Calu3 (cell line): ENCODE results near the gene NCKAP5. TPM values are rescaled to one million over a fixed set of nuclear protein-coding genes. Genes with fewer than 3 reads are reported as not detected.

Source experiments
- BruUV-seq: library from RNA; stranded (reverse); fragments of 400-500 nt; replicated peaks from 2 replicates; lab custom pipeline; 2021; lab: Mats Ljungman, UMichigan
- CTCF ChIA-PET: fragments of 300-600 bp; sonication (Branson Sonifier 250); formaldehyde crosslinking; loops from one replicate; lab custom pipeline; 2022; ENCODE audit warnings: antibody characterized with exemption; lab: Charles Lee
- DNase-seq: peaks from one replicate; pipeline ENCODE4 v3.0.0; 2022
- H3K27ac Mint-ChIP-seq: one replicate; pipeline ENCODE4 v1.8.0; 2022; ENCODE audit warnings: mixed read lengths; ENCODE audit not compliant: unreplicated experiment
- H3K27me3 Mint-ChIP-seq: one replicate; pipeline ENCODE4 v1.8.0; 2022; ENCODE audit warnings: mixed read lengths; ENCODE audit not compliant: unreplicated experiment
- H3K36me3 Mint-ChIP-seq: one replicate; pipeline ENCODE4 v1.8.0; 2022; ENCODE audit warnings: mild to moderate bottlenecking, moderate library complexity, mixed read lengths; ENCODE audit not compliant: insufficient read depth, unreplicated experiment
- H3K4me1 Mint-ChIP-seq: one replicate; pipeline ENCODE4 v1.8.0; 2022; ENCODE audit warnings: mild to moderate bottlenecking, low read depth, mixed read lengths; ENCODE audit not compliant: unreplicated experiment
- H3K4me3 Mint-ChIP-seq: one replicate; pipeline ENCODE4 v1.8.0; 2022; ENCODE audit warnings: mild to moderate bottlenecking, low read depth, moderate library complexity, mixed read lengths; ENCODE audit not compliant: unreplicated experiment
- H3K9me3 Mint-ChIP-seq: one replicate; pipeline ENCODE4 v1.8.0; 2022; ENCODE audit warnings: low read depth, mixed read lengths; ENCODE audit not compliant: unreplicated experiment
- intact Hi-C: fragments of 100-400 bp; cut with micrococcal nuclease; formaldehyde crosslinking; loops from one replicate; pipeline ENCODE4 v1.10.0; 2022; ENCODE audit not compliant: unreplicated experiment
- total RNA-seq: library from RNA; stranded (reverse); gene quantifications from 2 replicates; pipeline ENCODE4 v1.2.3, GENCODE V29; 2022
- TF ChIP-seq, protein P1 (sequence below): fragments of 200-600 bp; IDR thresholded peaks from one replicate; pipeline ENCODE4 v1.8.0; 2022; ENCODE audit warnings: antibody characterized with exemption; ENCODE audit not compliant: unreplicated experiment

NCKAP5 gene
- total RNA-seq, 1 experiment from 2014 or later, result 2.2 TPM

DNA sequence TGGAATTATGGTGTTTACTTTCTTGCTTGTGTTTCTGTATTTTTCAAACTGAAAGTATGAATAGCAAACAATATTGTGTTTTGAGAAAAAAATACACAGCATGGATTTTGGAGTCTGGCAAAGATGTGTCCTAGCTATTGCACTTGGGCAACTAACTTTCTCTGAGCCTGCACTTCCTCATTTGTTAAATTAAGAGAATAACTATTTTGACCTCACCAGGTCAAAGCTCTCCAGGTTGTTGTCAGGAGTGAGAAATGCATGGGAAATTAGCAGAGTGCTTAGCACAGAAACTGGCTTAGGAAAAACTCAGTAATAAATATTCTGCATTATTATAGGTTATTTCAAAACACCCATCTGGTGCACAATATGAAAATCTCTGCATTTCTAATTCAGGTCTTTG, 926.4 kb downstream of the NCKAP5 start:
- Mint-ChIP-seq H3K27me3 (no peaks in the 10 kb centered on the region), H3K27ac (no peak overlapping the region), H3K9me3 (no peaks in the 10 kb centered on the region), H3K36me3 (peaks cover 4% of the 10 kb centered on the region), H3K4me1 (no peaks in the 10 kb centered on the region), H3K4me3 (no peak overlapping the region)
- BruUV-seq, result no TSS peak
- intact Hi-C loops, result no loop called here
- no peak for DNase-seq
- CTCF ChIA-PET, result no interaction called here
- TF ChIP-seq, protein P1, sequence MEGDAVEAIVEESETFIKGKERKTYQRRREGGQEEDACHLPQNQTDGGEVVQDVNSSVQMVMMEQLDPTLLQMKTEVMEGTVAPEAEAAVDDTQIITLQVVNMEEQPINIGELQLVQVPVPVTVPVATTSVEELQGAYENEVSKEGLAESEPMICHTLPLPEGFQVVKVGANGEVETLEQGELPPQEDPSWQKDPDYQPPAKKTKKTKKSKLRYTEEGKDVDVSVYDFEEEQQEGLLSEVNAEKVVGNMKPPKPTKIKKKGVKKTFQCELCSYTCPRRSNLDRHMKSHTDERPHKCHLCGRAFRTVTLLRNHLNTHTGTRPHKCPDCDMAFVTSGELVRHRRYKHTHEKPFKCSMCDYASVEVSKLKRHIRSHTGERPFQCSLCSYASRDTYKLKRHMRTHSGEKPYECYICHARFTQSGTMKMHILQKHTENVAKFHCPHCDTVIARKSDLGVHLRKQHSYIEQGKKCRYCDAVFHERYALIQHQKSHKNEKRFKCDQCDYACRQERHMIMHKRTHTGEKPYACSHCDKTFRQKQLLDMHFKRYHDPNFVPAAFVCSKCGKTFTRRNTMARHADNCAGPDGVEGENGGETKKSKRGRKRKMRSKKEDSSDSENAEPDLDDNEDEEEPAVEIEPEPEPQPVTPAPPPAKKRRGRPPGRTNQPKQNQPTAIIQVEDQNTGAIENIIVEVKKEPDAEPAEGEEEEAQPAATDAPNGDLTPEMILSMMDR, result no peak

DNA sequence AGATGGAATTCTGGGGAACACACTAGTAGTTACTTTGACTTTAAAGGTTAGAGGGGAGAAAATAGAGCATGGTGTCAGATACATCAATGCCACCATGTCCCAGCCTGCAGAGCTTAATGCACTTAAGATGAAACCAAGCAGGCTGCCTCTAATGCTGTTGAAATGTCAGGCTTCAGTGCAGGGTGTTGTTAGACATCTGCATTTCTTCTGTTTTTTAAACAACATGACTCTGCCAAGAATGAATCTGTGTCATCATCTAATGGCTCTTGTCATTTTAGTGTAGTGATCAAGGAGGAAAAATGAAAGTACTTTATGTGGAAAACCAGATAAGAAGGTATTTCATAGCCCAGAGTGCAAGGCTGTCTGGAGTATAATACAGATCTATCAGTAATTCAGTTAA, 928.1 kb downstream of the NCKAP5 start:
- Mint-ChIP-seq H3K4me3 (no peak overlapping the region), H3K27ac (no peak overlapping the region), H3K9me3 (no peaks in the 10 kb centered on the region), H3K36me3 (peaks cover 1% of the 10 kb centered on the region), H3K27me3 (no peaks in the 10 kb centered on the region), H3K4me1 (no peaks in the 10 kb centered on the region)
- CTCF ChIA-PET, result no interaction called here
- BruUV-seq, result no TSS peak
- DNase-seq, result no peak
- intact Hi-C loops, result no loop called here
- TF ChIP-seq, protein P1, result no peak

DNA sequence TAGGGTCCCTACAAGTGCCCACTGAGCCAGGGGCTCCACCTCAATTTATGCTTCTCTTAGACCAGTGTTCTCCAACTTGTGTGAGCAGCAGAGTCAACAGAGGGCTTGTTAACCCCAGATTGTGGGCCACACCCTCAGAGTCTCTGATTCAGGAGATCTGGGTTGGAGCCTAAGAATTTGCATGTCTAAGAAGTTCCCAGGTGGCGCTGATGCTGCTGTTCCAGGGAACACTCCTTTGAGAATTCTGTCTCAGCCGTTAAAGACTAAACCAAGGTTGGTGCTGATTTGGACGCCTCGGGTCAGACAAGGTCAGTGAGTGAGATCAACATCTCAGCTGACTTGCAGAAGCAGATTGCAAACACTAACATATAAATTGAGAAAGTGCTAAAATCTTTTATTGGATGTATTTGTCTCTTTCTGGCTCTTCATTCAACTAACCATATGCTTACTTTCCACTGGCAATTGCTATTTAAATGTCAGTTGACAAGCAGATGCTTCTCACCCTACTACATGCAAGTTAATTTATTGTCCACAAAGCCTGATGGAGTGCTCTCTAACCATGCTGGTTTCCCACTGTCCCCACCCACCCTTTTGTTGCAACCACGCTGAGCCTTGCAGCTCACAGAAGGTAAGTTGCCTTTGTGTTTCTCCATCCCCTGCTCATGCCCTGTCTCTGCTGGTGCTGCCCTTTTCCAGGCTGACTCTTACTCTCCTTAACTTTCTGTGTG, 929.8 kb downstream of the NCKAP5 start:
- Mint-ChIP-seq H3K4me3 (no peak overlapping the region), H3K27me3 (no peaks in the 10 kb centered on the region), H3K27ac (no peak overlapping the region), H3K4me1 (no peaks in the 10 kb centered on the region), H3K9me3 (peaks cover 2% of the 10 kb centered on the region), H3K36me3 (no peaks in the 10 kb centered on the region)
- DNase-seq, result no peak
- CTCF ChIA-PET, result interaction anchor here (0.6 kb wide), 1 partner anchor 21 kb away, joined by 3 read pairs; no protein-coding TSS in a partner anchor
- no TSS peak for BruUV-seq
- intact Hi-C loops, result no loop called here
- TF ChIP-seq, protein P1, result no peak

DNA sequence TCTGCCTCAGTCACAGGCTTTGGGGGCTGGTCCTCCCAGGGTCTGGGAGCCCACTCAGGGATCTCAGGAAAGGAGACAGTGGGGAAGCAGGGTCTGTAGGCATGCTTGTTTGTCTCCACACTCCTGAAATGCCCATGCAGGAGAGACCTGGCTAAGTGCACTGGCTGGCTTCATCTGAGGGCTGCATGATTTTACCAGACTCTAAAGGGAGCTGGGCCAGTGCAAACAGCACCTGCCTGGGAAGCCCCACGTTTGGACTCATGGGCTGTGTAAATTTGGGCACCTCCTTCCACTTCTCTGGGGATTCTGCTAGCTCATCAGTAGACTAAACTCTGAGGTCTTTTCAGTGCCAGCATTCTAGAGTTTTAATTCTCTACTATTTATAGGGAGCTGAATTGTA, 931.9 kb downstream of the NCKAP5 start:
- Mint-ChIP-seq H3K4me3 (no peak overlapping the region), H3K27ac (no peak overlapping the region), H3K36me3 (no peaks in the 10 kb centered on the region), H3K4me1 (no peaks in the 10 kb centered on the region), H3K9me3 (peaks cover 3% of the 10 kb centered on the region), H3K27me3 (no peaks in the 10 kb centered on the region)
- no TSS peak for BruUV-seq
- intact Hi-C loops, result no loop called here
- DNase-seq, result no peak
- CTCF ChIA-PET, result interaction anchor here (1.1 kb wide), 1 partner anchor 15 kb away, joined by 3 read pairs; no protein-coding TSS in a partner anchor
- TF ChIP-seq, protein P1, result no peak
